CD4-positive, alpha-beta T cell (primary cell): ENCODE results near the gene TAT. TPM values are rescaled to one million over a fixed set of nuclear protein-coding genes. Genes with fewer than 3 reads are reported as not detected.

Experiments
- ATAC-seq: fragments of 200-7000 bp; cut with Tn5 transposase; one replicate; pipeline ENCODE4 v1.10.0; 2022; ENCODE audit warnings: mild to moderate bottlenecking; ENCODE audit not compliant: poor library complexity
- CTCF ChIA-PET: fragments of 350-600 bp; sonication (Branson Sonifier 250); formaldehyde crosslinking; loops from one replicate; lab custom pipeline; 2021; ENCODE audit warnings: antibody characterized with exemption, inconsistent platforms; lab: Charles Lee
- POLR2A ChIA-PET: fragments of 350-600 bp; sonication (Branson Sonifier 250); formaldehyde crosslinking; loops from one replicate; lab custom pipeline; 2021; ENCODE audit warnings: antibody characterized with exemption, inconsistent platforms; lab: Charles Lee
- DNase-seq, 14 experiments: peaks; one replicate each; pipeline ENCODE4 v3.0.0-alpha.2; 2013 to 2020; ENCODE audit warnings: mixed read lengths in 2 of 14
- H3K27ac ChIP-seq, 2 donors: one replicate each; pipeline versions ENCODE4 v1.5.1 to v1.7.0; 2013; ENCODE audit warnings: low read length in 2 of 2, low read depth in 1 of 2, mild to moderate bottlenecking in 1 of 2
- H3K27me3 ChIP-seq, 2 experiments: 1 replicate in 1 of 2; 2 replicates in 1 of 2; pipeline versions ENCODE4 v1.6.1 to v1.7.0; 2013; ENCODE audit warnings: low read length in 2 of 2, control low read depth in 1 of 2, mild to moderate bottlenecking in 1 of 2, moderate library complexity in 1 of 2; ENCODE audit not compliant: insufficient read depth in 2 of 2, control insufficient read depth in 1 of 2
- H3K36me3 ChIP-seq: one replicate; pipeline ENCODE4 v1.6.1; 2013; ENCODE audit warnings: low read length, control low read depth; ENCODE audit not compliant: insufficient read depth
- H3K4me1 ChIP-seq: one replicate; pipeline ENCODE4 v1.6.1; 2013; ENCODE audit warnings: low read length, control low read depth; ENCODE audit not compliant: insufficient read depth
- H3K4me3 ChIP-seq: one replicate; pipeline ENCODE4 v1.5.1; 2013; ENCODE audit warnings: mild to moderate bottlenecking, low read length, moderate library complexity
- H3K9me3 ChIP-seq, 2 experiments: 1 replicate in 1 of 2; 2 replicates in 1 of 2; pipeline versions ENCODE4 v1.6.1 to v1.7.0; 2013; ENCODE audit warnings: low read length in 2 of 2, mild to moderate bottlenecking in 2 of 2, control low read depth in 1 of 2, moderate library complexity in 1 of 2; ENCODE audit not compliant: control insufficient read depth in 1 of 2, insufficient read depth in 1 of 2
- H3K27ac Mint-ChIP-seq: one replicate; pipeline ENCODE4 v1.8.0; 2020; ENCODE audit warnings: mixed read lengths
- H3K27me3 Mint-ChIP-seq: one replicate; pipeline ENCODE4 v1.8.0; 2021; ENCODE audit warnings: mixed read lengths
- H3K36me3 Mint-ChIP-seq: one replicate; pipeline ENCODE4 v1.8.0; 2021; ENCODE audit warnings: low read depth, mixed read lengths
- H3K4me1 Mint-ChIP-seq: one replicate; pipeline ENCODE4 v1.8.0; 2021; ENCODE audit warnings: low read depth, mixed read lengths
- H3K4me3 Mint-ChIP-seq: one replicate; pipeline ENCODE4 v1.8.0; 2020; ENCODE audit warnings: mild to moderate bottlenecking, mixed read lengths
- H3K9me3 Mint-ChIP-seq: one replicate; pipeline ENCODE4 v1.8.0; 2020; ENCODE audit warnings: mixed read lengths
- CTCF ChIP-seq: fragments of 200-600 bp; IDR thresholded peaks from one replicate; pipeline ENCODE4 v1.8.0; 2022; ENCODE audit warnings: antibody characterized with exemption, mild to moderate bottlenecking
- intact Hi-C, 2 experiments: fragments of 100-400 bp; cut with DNase I in 1 of 2; cut with micrococcal nuclease in 1 of 2; formaldehyde crosslinking; loops; one replicate each; pipeline versions ENCODE4 v1.15.1 to v1.9.0; 2023 to 2025; cut with DNase I, micrococcal nuclease
- total RNA-seq, 174 experiments: library from RNA in 2 of 174; stranded (reverse) in 2 of 174; gene quantifications; one replicate each; pipeline ENCODE4 v1.2.3 and lab custom pipeline; 2021 to 2026

TAT gene
- total RNA-seq, 2 experiments from 2014 or later = not detected

- Mint-ChIP-seq H3K4me1 (no peaks in the 10 kb centered on the region), H3K27me3 (peaks cover 48% of the 10 kb centered on the region), H3K4me3 (no peak within 1 kb of the TSS), H3K9me3 (no peaks in the 10 kb centered on the region), H3K27ac (no peak within 1 kb of the TSS), H3K36me3 (no peaks in the 10 kb centered on the region)
- intact Hi-C loops = no loop called here
- Histone ChIP-seq H3K36me3 (no peaks in the 10 kb centered on the region), H3K4me3 (no peak within 1 kb of the TSS), H3K4me1 (no peaks in the 10 kb centered on the region), H3K9me3 (no peaks in the 10 kb centered on the region), H3K27me3 (peaks cover 0 to 12% of the 10 kb centered on the region in 2 experiments), H3K27ac (no peak within 1 kb of the TSS)
- ChIA-PET POLR2A (no interaction called here), CTCF (no interaction called here)
- ATAC-seq = no peak
- TF ChIP-seq CTCF = no peak
- DNase-seq = no peak
These were observed 50.7 kb downstream of the TAT start, which contains the start of gene CHST4 for GRCh38 chr16:71526111-71526631. TSS of gene CHST4 (plus strand) at chr16:71526426. CDS start at chr16:71536678, 10,252 bp downstream.

GRCh38 chr16:71524566-71525553 is 52.0 kb downstream of the TAT start:
- no peak overlapping the region for H3K27ac Mint-ChIP-seq
- no peak for DNase-seq
- H3K36me3 ChIP-seq = no peaks in the 10 kb centered on the region
- no peak overlapping the region for H3K4me3 Mint-ChIP-seq
- no peak for TF ChIP-seq CTCF
- no peaks in the 10 kb centered on the region for H3K9me3 Mint-ChIP-seq
- ChIA-PET POLR2A (no interaction called here), CTCF (no interaction called here)
- no peaks in the 10 kb centered on the region for H3K9me3 ChIP-seq
- H3K4me1 Mint-ChIP-seq = no peaks in the 10 kb centered on the region
- no peak overlapping the region for H3K27ac ChIP-seq
- H3K27me3 ChIP-seq = peaks cover 0 to 12% of the 10 kb centered on the region in 2 experiments
- no peak overlapping the region for H3K4me3 ChIP-seq
- no peaks in the 10 kb centered on the region for H3K36me3 Mint-ChIP-seq
- no peaks in the 10 kb centered on the region for H3K4me1 ChIP-seq
- ATAC-seq = no peak
- H3K27me3 Mint-ChIP-seq = peaks cover 43% of the 10 kb centered on the region
- intact Hi-C loops = no loop called here

GRCh38 chr16:71520550-71520949 is 56.3 kb downstream of the TAT start:
- POLR2A ChIA-PET = no interaction called here
- Mint-ChIP-seq H3K4me3 (no peak overlapping the region), H3K36me3 (no peaks in the 10 kb centered on the region), H3K27ac (no peak overlapping the region), H3K9me3 (no peaks in the 10 kb centered on the region), H3K27me3 (peaks cover 14% of the 10 kb centered on the region), H3K4me1 (no peaks in the 10 kb centered on the region)
- DNase-seq = no peak
- CTCF ChIA-PET = interaction anchor here (1.6 kb wide), 1 partner anchor 20 kb away, joined by 4 read pairs; no protein-coding TSS in a partner anchor
- no peaks in the 10 kb centered on the region for H3K36me3 ChIP-seq
- TF ChIP-seq CTCF = no peak
- ATAC-seq = no peak
- intact Hi-C loops = no loop called here
- no peak overlapping the region for H3K4me3 ChIP-seq
- H3K9me3 ChIP-seq = no peaks in the 10 kb centered on the region
- no peaks in the 10 kb centered on the region for H3K4me1 ChIP-seq
- H3K27ac ChIP-seq = no peak overlapping the region
- peaks cover 0 to 5% of the 10 kb centered on the region in 2 experiments for H3K27me3 ChIP-seq

Other genes with a start within 250 kb of the TAT start
- not detected for gene CALB2, start 218.4 kb downstream of the TAT start, total RNA-seq
- not detected for gene TLE7, start 135.0 kb downstream of the TAT start, total RNA-seq
- gene ZNF23, start 114.8 kb downstream of the TAT start, total RNA-seq = 1 to 10 TPM; 7.0 to 8.4 TPM
- 1 to 10 TPM; 4.6 to 6.4 TPM for gene ZNF19, start 87.8 kb downstream of the TAT start, total RNA-seq
- gene CHST4, start 50.7 kb downstream of the TAT start, total RNA-seq = not detected
- not detected for gene MARVELD3, start 49.1 kb upstream of the TAT start, total RNA-seq
- 1 to 10 TPM; 7.1 to 7.7 TPM for gene PHLPP2, start 147.6 kb upstream of the TAT start, total RNA-seq
- gene AP1G1, start 231.7 kb upstream of the TAT start, total RNA-seq = 100 to 1,000 TPM; 171 to 175 TPM